NCI-H2196 treated with DMSO at 0.1 percent for 48 hours (cell line): ENCODE data around the gene NDUFV3.
"Not testable (repeated sequence)": the region's sequence is repeated elsewhere in the genome, so short reads cannot be mapped to it uniquely, and the experiment has no call there.

Source experiments
- DNase-seq: peaks from one replicate; lab custom pipeline; 2025; ENCODE audit not compliant: unreplicated experiment; lab: John Stamatoyannopoulos, UW

Gene NDUFV3

GRCh38 chr21:42887326-42887725, 5.8 kb upstream of the NDUFV3 start:
- DNase-seq = no peak

- DNase-seq = no peak
Observed at GRCh38 chr21:42892582-42892930, 553 bp upstream of the NDUFV3 start.

- DNase-seq = no peak
Observed at GRCh38 chr21:42900446-42900845, 7.3 kb downstream of the NDUFV3 start.

GRCh38 chr21:42903817-42904216, 10.7 kb downstream of the NDUFV3 start:
- DNase-seq = no peak

- no peak for DNase-seq
Observed at GRCh38 chr21:42905195-42905594, 12.1 kb downstream of the NDUFV3 start.

GRCh38 chr21:42906233-42906632, 13.1 kb downstream of the NDUFV3 start:
- no peak for DNase-seq

- DNase-seq = not testable (repeated sequence)
Observed at GRCh38 chr21:42908484-42908883, 15.4 kb downstream of the NDUFV3 start.

GRCh38 chr21:42911920-42912319, 18.8 kb downstream of the NDUFV3 start:
- DNase-seq = not testable (repeated sequence)

GRCh38 chr21:42913476-42913875, 20.4 kb downstream of the NDUFV3 start:
- DNase-seq = no peak

GRCh38 chr21:42918291-42918690, 25.2 kb downstream of the NDUFV3 start:
- no peak for DNase-seq

GRCh38 chr21:42921927-42922326, 28.8 kb downstream of the NDUFV3 start:
- DNase-seq = no peak

- no peak for DNase-seq
Observed at GRCh38 chr21:42922918-42923317, 29.8 kb downstream of the NDUFV3 start.

- DNase-seq = peak; percentile 85
Observed at GRCh38 chr21:42923553-42924432, 30.7 kb downstream of the NDUFV3 start.

- DNase-seq = no peak
Observed at GRCh38 chr21:42924433-42924751, 31.3 kb downstream of the NDUFV3 start.

- DNase-seq = no peak
Observed at GRCh38 chr21:42925114-42925926, 32.2 kb downstream of the NDUFV3 start, which contains the start of gene ERVH48-1. ERVH48-1 (minus strand) TSS chr21:42925630; CDS start chr21:42919006, 6,624 bp downstream.

- DNase-seq = not testable (repeated sequence)
Observed at GRCh38 chr21:42927474-42928200, 34.5 kb downstream of the NDUFV3 start.

GRCh38 chr21:42929969-42930368, 36.9 kb downstream of the NDUFV3 start:
- no peak for DNase-seq

GRCh38 chr21:42931560-42932235, 38.6 kb downstream of the NDUFV3 start:
- no peak for DNase-seq

GRCh38 chr21:42932378-42933136, 39.4 kb downstream of the NDUFV3 start:
- not testable (repeated sequence) for DNase-seq
